Glutamatergic neuron (in vitro differentiated cells): ENCODE measurements around the gene IRF4. TPM values are rescaled to one million over a fixed set of nuclear protein-coding genes. Genes with fewer than 3 reads are reported as not detected.

ENCODE experiments used
- DNase-seq: peaks from one replicate; pipeline ENCODE4 v3.0.0; 2022
- H3K27ac Mint-ChIP-seq: one replicate; pipeline ENCODE4 v1.8.0; 2020; ENCODE audit warnings: mild to moderate bottlenecking, mixed read lengths, inconsistent platforms; ENCODE audit not compliant: unreplicated experiment
- H3K27me3 Mint-ChIP-seq: one replicate; pipeline ENCODE4 v1.8.0; 2020; ENCODE audit warnings: mild to moderate bottlenecking, moderate library complexity, mixed read lengths, inconsistent platforms; ENCODE audit not compliant: unreplicated experiment
- H3K36me3 Mint-ChIP-seq: one replicate; pipeline ENCODE4 v1.8.0; 2020; ENCODE audit warnings: mild to moderate bottlenecking, mixed read lengths, inconsistent platforms; ENCODE audit not compliant: unreplicated experiment
- H3K4me1 Mint-ChIP-seq: one replicate; pipeline ENCODE4 v1.8.0; 2020; ENCODE audit warnings: mild to moderate bottlenecking, low read depth, mixed read lengths, inconsistent platforms; ENCODE audit not compliant: unreplicated experiment
- H3K4me3 Mint-ChIP-seq: one replicate; pipeline ENCODE4 v1.8.0; 2020; ENCODE audit warnings: mild to moderate bottlenecking, mixed read lengths, inconsistent platforms; ENCODE audit not compliant: unreplicated experiment
- H3K9me3 Mint-ChIP-seq: one replicate; pipeline ENCODE4 v1.8.0; 2020; ENCODE audit warnings: mild to moderate bottlenecking, moderate library complexity, mixed read lengths, inconsistent platforms; ENCODE audit not compliant: unreplicated experiment
- total RNA-seq: library from RNA; stranded (reverse); fragmentation: NEBNext Ultra II Directional; extraction: Animal tissue kit (Norgen Biotek cat#: 25700); gene quantifications from one replicate; pipeline ENCODE4 v1.2.1, GENCODE V29; 2021; ENCODE audit not compliant: unreplicated experiment
- TF ChIP-seq, protein P1 (sequence below): fragments of 200-600 bp; sonication (generic); IDR thresholded peaks from one replicate; pipeline ENCODE4 v1.5.0; 2021; ENCODE audit not compliant: partially characterized antibody, unreplicated experiment

Gene IRF4
- total RNA-seq, 1 donor from 2014 or later, result 0.37 TPM

DNA sequence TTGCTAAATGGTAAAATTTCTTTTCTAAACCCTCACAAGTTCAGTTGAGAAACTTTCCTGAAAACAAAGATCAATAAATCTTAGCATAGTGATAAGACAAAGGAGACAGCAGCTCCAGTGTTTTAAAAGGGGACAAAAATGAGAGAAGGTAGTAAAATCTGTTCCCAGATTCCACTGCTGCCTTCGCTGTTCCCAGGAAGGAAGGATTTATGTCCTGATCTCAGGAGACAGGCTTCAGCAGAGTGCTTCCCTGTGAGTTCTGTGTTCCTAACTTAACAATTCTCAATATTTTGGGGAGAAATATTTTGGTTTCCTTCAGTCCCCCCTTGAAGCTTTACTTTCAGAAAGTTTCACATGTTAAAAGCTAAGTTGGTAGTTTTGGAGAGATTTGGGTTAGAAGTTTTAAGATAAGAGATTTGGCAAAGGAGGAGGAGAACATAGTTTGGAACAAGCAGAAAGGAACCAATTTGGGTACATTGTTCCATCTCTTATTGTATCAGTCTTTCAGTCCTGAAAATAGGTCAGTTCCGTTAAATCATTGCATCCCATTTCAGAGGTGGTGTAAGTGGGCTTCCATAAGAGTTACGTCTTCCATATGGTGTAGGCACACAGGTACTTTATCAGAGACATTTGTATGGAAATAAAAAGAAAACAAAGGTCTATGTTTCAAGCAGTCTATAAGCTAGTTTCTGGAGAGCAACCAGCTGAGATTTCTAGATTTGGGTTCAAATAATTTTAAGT lies 20.8 kb downstream of the IRF4 start:
- TF ChIP-seq, protein P1, sequence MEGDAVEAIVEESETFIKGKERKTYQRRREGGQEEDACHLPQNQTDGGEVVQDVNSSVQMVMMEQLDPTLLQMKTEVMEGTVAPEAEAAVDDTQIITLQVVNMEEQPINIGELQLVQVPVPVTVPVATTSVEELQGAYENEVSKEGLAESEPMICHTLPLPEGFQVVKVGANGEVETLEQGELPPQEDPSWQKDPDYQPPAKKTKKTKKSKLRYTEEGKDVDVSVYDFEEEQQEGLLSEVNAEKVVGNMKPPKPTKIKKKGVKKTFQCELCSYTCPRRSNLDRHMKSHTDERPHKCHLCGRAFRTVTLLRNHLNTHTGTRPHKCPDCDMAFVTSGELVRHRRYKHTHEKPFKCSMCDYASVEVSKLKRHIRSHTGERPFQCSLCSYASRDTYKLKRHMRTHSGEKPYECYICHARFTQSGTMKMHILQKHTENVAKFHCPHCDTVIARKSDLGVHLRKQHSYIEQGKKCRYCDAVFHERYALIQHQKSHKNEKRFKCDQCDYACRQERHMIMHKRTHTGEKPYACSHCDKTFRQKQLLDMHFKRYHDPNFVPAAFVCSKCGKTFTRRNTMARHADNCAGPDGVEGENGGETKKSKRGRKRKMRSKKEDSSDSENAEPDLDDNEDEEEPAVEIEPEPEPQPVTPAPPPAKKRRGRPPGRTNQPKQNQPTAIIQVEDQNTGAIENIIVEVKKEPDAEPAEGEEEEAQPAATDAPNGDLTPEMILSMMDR, result no peak
- peaks cover 7% of the 10 kb centered on the region for H3K4me1 Mint-ChIP-seq
- no peak overlapping the region for H3K4me3 Mint-ChIP-seq
- H3K9me3 Mint-ChIP-seq, result peaks cover 3% of the 10 kb centered on the region
- peaks cover 6% of the 10 kb centered on the region for H3K36me3 Mint-ChIP-seq
- H3K27ac Mint-ChIP-seq, result no peak overlapping the region
- no peak for DNase-seq
- H3K27me3 Mint-ChIP-seq, result no peaks in the 10 kb centered on the region

GRCh38 chr6:414447-414846 lies 22.9 kb downstream of the IRF4 start:
- Mint-ChIP-seq H3K4me3 (no peak overlapping the region), H3K36me3 (peaks cover 6% of the 10 kb centered on the region), H3K27me3 (peaks cover 1% of the 10 kb centered on the region), H3K4me1 (peaks cover 7% of the 10 kb centered on the region), H3K27ac (no peak overlapping the region), H3K9me3 (peaks cover 3% of the 10 kb centered on the region)
- no peak for DNase-seq
- TF ChIP-seq, protein P1, result no peak

DNA sequence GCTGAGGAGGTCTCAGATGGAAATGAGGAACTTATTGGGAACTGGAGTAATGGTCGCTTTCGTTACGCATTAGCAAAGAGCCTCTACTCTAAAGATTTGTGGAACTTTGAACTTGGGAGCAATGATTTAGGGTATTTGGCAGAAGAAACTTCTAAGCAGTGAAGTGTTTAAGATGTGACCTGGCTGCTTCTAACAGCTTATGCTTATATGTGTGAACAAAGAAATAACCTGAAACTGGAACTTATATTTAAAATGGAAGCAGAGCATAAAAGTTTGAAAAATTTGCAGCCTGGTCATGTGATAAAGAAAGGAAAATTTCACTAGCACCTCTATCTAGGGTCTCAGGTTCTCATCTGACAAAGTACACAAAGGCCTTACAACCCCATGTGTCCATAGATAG lies 23.5 kb downstream of the IRF4 start:
- Mint-ChIP-seq H3K9me3 (peaks cover 3% of the 10 kb centered on the region), H3K4me1 (peaks cover 7% of the 10 kb centered on the region), H3K27ac (no peak overlapping the region), H3K4me3 (no peak overlapping the region), H3K36me3 (peaks cover 6% of the 10 kb centered on the region), H3K27me3 (peaks cover 1% of the 10 kb centered on the region)
- DNase-seq, result no peak
- TF ChIP-seq, protein P1, result no peak

DNA sequence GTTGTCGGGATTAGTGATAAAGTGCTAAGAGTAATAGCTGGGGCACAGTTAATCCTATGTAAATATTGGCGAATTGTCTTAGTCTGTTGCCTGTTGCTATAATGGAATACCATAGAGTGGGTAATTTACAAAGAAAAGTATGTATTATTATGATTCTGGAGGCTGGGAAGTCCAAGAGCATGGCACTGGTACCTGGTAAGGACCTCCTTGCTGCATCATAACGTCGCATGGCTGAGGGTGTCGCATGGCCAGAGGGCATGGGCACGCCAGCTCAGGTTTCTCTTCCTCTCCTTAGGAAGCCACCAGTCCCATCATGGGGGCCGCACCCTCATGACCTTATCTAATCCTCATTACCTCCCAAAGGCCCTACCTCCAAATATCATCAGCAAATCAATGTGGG lies 29.7 kb downstream of the IRF4 start:
- TF ChIP-seq, protein P1, result no peak
- H3K4me1 Mint-ChIP-seq, result no peaks in the 10 kb centered on the region
- H3K27ac Mint-ChIP-seq, result no peak overlapping the region
- peaks cover 3% of the 10 kb centered on the region for H3K27me3 Mint-ChIP-seq
- peaks cover 7% of the 10 kb centered on the region for H3K36me3 Mint-ChIP-seq
- no peak overlapping the region for H3K4me3 Mint-ChIP-seq
- H3K9me3 Mint-ChIP-seq, result peaks cover 5% of the 10 kb centered on the region
- no peak for DNase-seq

DNA sequence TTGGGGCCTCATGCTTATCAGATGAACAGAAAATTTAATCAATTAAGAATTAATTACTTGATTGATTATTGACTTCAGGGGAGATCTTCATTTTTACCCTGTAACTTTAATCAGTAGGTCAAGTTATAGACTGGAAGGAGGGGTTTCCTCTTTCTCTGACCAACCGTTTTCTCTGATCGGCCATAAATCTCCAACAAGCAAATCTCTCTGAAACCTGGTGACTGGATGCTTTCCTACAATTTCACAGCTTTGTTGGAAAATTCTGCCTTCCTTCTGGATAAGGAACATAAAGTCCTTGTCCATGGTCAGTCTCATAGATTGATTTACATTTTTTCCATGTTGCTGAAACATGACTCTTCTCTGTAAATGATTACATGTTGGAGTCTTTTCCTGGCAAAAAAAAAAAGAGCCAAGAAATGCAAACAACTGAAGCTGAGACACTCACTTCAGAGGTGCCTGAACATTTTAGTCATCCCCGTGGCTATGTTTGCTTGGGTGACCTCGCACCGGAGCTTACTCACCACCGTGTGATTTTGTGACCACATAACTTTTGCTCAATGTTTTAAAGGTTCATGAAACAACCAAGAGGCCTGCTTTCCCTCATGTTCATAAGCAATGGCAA lies 31.0 kb downstream of the IRF4 start:
- Mint-ChIP-seq H3K9me3 (peaks cover 5% of the 10 kb centered on the region), H3K4me3 (no peak overlapping the region), H3K27ac (no peak overlapping the region), H3K36me3 (peaks cover 7% of the 10 kb centered on the region), H3K4me1 (no peaks in the 10 kb centered on the region), H3K27me3 (peaks cover 3% of the 10 kb centered on the region)
- no peak for DNase-seq
- TF ChIP-seq, protein P1, result no peak
